ENCODE measurements around the gene LMF1. TPM values are rescaled to one million over a fixed set of nuclear protein-coding genes. Genes with fewer than 3 reads are reported as not detected.
"Not testable (repeated sequence)": the region's sequence is repeated elsewhere in the genome, so short reads cannot be mapped to it uniquely, and the experiment has no call there.

Gene LMF1
- total and polyA plus RNA-seq, 2 donors from 2014 or later, result 15.4 to 28.6 TPM

DNA sequence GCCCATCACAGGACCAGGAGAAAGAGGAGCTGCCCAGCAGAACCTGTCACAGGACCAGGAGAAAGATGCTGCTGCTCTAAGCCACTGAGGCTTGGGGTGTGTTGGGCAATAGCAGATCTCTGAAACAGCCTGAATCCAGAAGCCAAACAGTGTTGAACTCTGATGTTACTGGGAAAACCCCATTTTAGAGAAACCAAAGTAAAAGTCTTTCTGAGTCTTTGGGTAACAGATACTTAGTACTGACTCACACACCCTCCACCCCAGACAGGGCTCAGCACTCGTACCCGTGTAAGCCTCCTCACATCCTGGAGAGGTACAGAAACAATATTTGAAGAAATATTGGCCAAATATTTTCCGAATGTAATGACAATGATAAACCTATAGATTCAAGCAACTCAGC, 87.4 kb downstream of the LMF1 start:
- Histone ChIP-seq H3K4me3 (ENCODE audit: low read length in 3 of 3) (no peak overlapping the region), H3K36me3 (ENCODE audit: control insufficient read depth in 2 of 3, insufficient read depth in 3 of 3, low read length in 3 of 3) (peaks cover 0 to 7% (median 0%) of the 10 kb centered on the region in 3 donors), H3K9me3 (ENCODE audit: control insufficient read depth in 2 of 3, insufficient read depth in 1 of 3, low read length in 3 of 3) (peaks cover 0 to 25% (median 5%) of the 10 kb centered on the region in 3 donors), H3K27ac (ENCODE audit: low read depth in 2 of 2, low read length in 2 of 2) (no peak overlapping the region), H3K27me3 (ENCODE audit: control insufficient read depth, insufficient read depth, low read length) (no peaks in the 10 kb centered on the region), H3K4me1 (ENCODE audit: control insufficient read depth in 2 of 3, insufficient read depth in 2 of 3, low read depth in 1 of 3, low read length in 3 of 3) (no peaks in the 10 kb centered on the region), H3K9ac (ENCODE audit: low read length in 3 of 3) (no peak overlapping the region)
- TF ChIP-seq CTCF (IDR thresholded peaks at IDR 0.05; ENCODE audit: borderline replicate concordance, extremely low read depth, insufficient read depth), result no peak
- intact Hi-C loops (cut with DNase I), result no loop called here
- no peak for FAIRE-seq
- no peak for DNase-seq

GRCh38 chr16:882671-883070, 88.1 kb downstream of the LMF1 start:
- H3K4me1 ChIP-seq (ENCODE audit: control insufficient read depth in 2 of 3, insufficient read depth in 2 of 3, low read depth in 1 of 3, low read length in 3 of 3); FAIRE-seq; H3K27me3 ChIP-seq (ENCODE audit: control insufficient read depth, insufficient read depth, low read length); DNase-seq; H3K27ac ChIP-seq (ENCODE audit: low read depth in 2 of 2, low read length in 2 of 2); H3K9ac ChIP-seq (ENCODE audit: low read length in 3 of 3); H3K4me3 ChIP-seq (ENCODE audit: low read length in 3 of 3); H3K36me3 ChIP-seq (ENCODE audit: control insufficient read depth in 2 of 3, insufficient read depth in 3 of 3, low read length in 3 of 3); intact Hi-C loops (cut with DNase I): not testable (repeated sequence)
- peaks cover 0 to 25% (median 5%) of the 10 kb centered on the region in 3 donors for H3K9me3 ChIP-seq (ENCODE audit: control insufficient read depth in 2 of 3, insufficient read depth in 1 of 3, low read length in 3 of 3)

DNA sequence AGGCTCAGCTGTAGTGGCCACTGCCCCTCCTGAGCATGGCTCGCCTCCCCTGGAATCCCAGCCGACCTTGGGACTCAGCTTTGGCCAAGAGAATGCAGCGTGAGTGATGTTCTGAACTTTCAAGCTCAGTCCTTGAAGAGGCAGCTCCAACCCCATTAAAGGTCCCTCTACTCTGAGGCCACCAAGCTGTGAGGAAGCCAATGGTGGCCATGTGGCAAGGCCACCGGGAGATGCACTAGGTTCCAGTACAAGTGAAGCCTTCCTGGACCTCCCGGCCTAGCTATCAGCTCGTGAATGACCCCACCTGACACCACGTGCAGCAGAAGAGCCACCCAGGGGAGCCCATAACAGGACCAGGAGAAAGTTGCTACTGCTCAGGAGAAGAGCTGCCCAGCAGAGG, 88.5 kb downstream of the LMF1 start:
- no peak for DNase-seq
- Histone ChIP-seq H3K4me3 (ENCODE audit: low read length in 3 of 3) (no peak overlapping the region), H3K4me1 (ENCODE audit: control insufficient read depth in 2 of 3, insufficient read depth in 2 of 3, low read depth in 1 of 3, low read length in 3 of 3) (no peaks in the 10 kb centered on the region), H3K27me3 (ENCODE audit: control insufficient read depth, insufficient read depth, low read length) (no peaks in the 10 kb centered on the region), H3K9me3 (ENCODE audit: control insufficient read depth in 2 of 3, insufficient read depth in 1 of 3, low read length in 3 of 3) (peaks cover 0 to 25% (median 5%) of the 10 kb centered on the region in 3 donors), H3K9ac (ENCODE audit: low read length in 3 of 3) (no peak overlapping the region), H3K27ac (ENCODE audit: low read depth in 2 of 2, low read length in 2 of 2) (no peak overlapping the region), H3K36me3 (ENCODE audit: control insufficient read depth in 2 of 3, insufficient read depth in 3 of 3, low read length in 3 of 3) (peaks cover 0 to 7% (median 0%) of the 10 kb centered on the region in 3 donors)
- no peak for FAIRE-seq
- no peak for TF ChIP-seq CTCF (IDR thresholded peaks at IDR 0.05; ENCODE audit: borderline replicate concordance, extremely low read depth, insufficient read depth)
- intact Hi-C loops (cut with DNase I), result no loop called here

GRCh38 chr16:881219-882097, 89.3 kb downstream of the LMF1 start:
- Histone ChIP-seq H3K9me3 (ENCODE audit: control insufficient read depth in 2 of 3, insufficient read depth in 1 of 3, low read length in 3 of 3) (peaks cover 0 to 25% (median 5%) of the 10 kb centered on the region in 3 donors), H3K36me3 (ENCODE audit: control insufficient read depth in 2 of 3, insufficient read depth in 3 of 3, low read length in 3 of 3) (peaks cover 0 to 7% (median 0%) of the 10 kb centered on the region in 3 donors), H3K4me3 (ENCODE audit: low read length in 3 of 3) (no peak overlapping the region), H3K27ac (ENCODE audit: low read depth in 2 of 2, low read length in 2 of 2) (no peak overlapping the region), H3K27me3 (ENCODE audit: control insufficient read depth, insufficient read depth, low read length) (no peaks in the 10 kb centered on the region), H3K4me1 (ENCODE audit: control insufficient read depth in 2 of 3, insufficient read depth in 2 of 3, low read depth in 1 of 3, low read length in 3 of 3) (no peaks in the 10 kb centered on the region), H3K9ac (ENCODE audit: low read length in 3 of 3) (no peak overlapping the region)
- DNase-seq (peak in 1 of 5 donors; percentile 42), FAIRE-seq (no peak)
- TF ChIP-seq CTCF (IDR thresholded peaks at IDR 0.05; ENCODE audit: borderline replicate concordance, extremely low read depth, insufficient read depth), result no peak
- intact Hi-C loops (cut with DNase I), result no loop called here

Data from kidney (tissue), 14 donors.